ENCODE measurements around the gene ADGRE2. TPM values are rescaled to one million over a fixed set of nuclear protein-coding genes. Genes with fewer than 3 reads are reported as not detected.
"Not testable (repeated sequence)": the region's sequence is repeated elsewhere in the genome, so short reads cannot be mapped to it uniquely, and the experiment has no call there.

Gene ADGRE2
- total RNA-seq: 2.7 and 3.6 TPM in 2 replicates

GRCh38 chr19:14778110-14778845 lies at the start of gene ADGRE2:
Gene ADGRE2 (minus strand): TSS chr19:14778560. CDS start chr19:14776756, 1,804 bp downstream.
- H3K27ac Mint-ChIP-seq; H3K36me3 Mint-ChIP-seq (ENCODE audit: low read depth); H3K9me3 Mint-ChIP-seq; DNase-seq (ENCODE audit: low spot score); H3K4me3 Mint-ChIP-seq (ENCODE audit: low read depth); intact Hi-C loops (cut with micrococcal nuclease): not testable (repeated sequence)
- H3K4me1 Mint-ChIP-seq (ENCODE audit: low read depth): peaks cover 12% of the 10 kb centered on the region
- H3K27me3 Mint-ChIP-seq (ENCODE audit: low read depth): peaks cover 17% of the 10 kb centered on the region

DNA sequence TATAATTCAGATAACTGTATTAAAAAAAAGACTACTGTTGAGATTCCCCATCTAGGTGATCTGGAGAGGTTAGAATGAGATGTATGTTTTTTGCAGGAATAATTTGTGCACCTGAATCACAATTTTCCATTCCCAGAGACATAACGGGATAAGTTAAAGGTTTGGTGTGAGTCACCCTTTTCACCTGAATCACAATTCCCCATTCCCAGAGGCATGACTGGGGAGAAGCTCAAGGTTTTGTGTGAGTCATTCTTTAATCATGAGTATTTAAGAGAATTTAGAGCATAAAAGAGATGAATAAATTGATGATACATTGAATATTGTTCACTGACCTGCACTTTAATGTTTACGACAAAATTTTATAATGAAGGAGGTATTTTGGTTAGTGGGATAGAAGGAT lies 47.6 kb upstream of the ADGRE2 start:
- no peak overlapping the region for H3K4me3 Mint-ChIP-seq (ENCODE audit: low read depth)
- no peak for DNase-seq (ENCODE audit: low spot score)
- H3K4me1 Mint-ChIP-seq (ENCODE audit: low read depth): no peaks in the 10 kb centered on the region
- no peaks in the 10 kb centered on the region for H3K27me3 Mint-ChIP-seq (ENCODE audit: low read depth)
- no peak overlapping the region for H3K27ac Mint-ChIP-seq
- intact Hi-C loops (cut with micrococcal nuclease): no loop called here
- H3K9me3 Mint-ChIP-seq: no peaks in the 10 kb centered on the region
- no peaks in the 10 kb centered on the region for H3K36me3 Mint-ChIP-seq (ENCODE audit: low read depth)

- intact Hi-C loops (cut with micrococcal nuclease): no loop called here
- Mint-ChIP-seq H3K9me3 (no peaks in the 10 kb centered on the region), H3K4me3 (ENCODE audit: low read depth) (no peak overlapping the region), H3K4me1 (ENCODE audit: low read depth) (no peaks in the 10 kb centered on the region), H3K27ac (no peak overlapping the region), H3K36me3 (ENCODE audit: low read depth) (no peaks in the 10 kb centered on the region), H3K27me3 (ENCODE audit: low read depth) (no peaks in the 10 kb centered on the region)
- no peak for DNase-seq (ENCODE audit: low spot score)
Measured at GRCh38 chr19:14821937-14822336, 43.6 kb upstream of the ADGRE2 start.

DNA sequence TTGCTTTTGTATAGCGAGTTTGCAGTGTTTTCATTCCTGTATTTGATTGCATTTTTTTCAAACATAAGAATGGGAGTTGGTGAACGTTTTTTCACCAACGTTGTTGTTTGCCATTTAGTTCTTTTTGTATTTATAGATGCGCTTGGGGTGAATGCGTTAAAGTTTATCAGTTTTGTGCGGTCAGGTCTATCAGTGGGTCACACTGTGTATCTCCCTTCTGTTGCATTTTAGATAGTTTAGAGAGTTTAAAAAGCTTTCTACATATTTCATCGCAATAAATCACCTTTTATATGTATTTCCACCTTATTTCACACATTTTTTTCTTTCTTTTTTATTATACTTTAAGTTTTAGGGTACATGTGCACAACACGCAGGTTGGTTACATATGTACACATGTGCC lies 40.2 kb upstream of the ADGRE2 start:
- intact Hi-C loops (cut with micrococcal nuclease): no loop called here
- Mint-ChIP-seq H3K4me1 (ENCODE audit: low read depth) (no peaks in the 10 kb centered on the region), H3K27me3 (ENCODE audit: low read depth) (no peaks in the 10 kb centered on the region), H3K36me3 (ENCODE audit: low read depth) (no peaks in the 10 kb centered on the region), H3K27ac (no peak overlapping the region), H3K4me3 (ENCODE audit: low read depth) (no peak overlapping the region), H3K9me3 (no peaks in the 10 kb centered on the region)
- no peak for DNase-seq (ENCODE audit: low spot score)

- intact Hi-C loops (cut with micrococcal nuclease): no loop called here
- Mint-ChIP-seq H3K27me3 (ENCODE audit: low read depth) (no peaks in the 10 kb centered on the region), H3K36me3 (ENCODE audit: low read depth) (no peaks in the 10 kb centered on the region), H3K4me1 (ENCODE audit: low read depth) (no peaks in the 10 kb centered on the region), H3K27ac (no peak overlapping the region), H3K9me3 (no peaks in the 10 kb centered on the region), H3K4me3 (ENCODE audit: low read depth) (no peak overlapping the region)
- no peak for DNase-seq (ENCODE audit: low spot score)
Measured at GRCh38 chr19:14817052-14817451, 38.7 kb upstream of the ADGRE2 start.

DNA sequence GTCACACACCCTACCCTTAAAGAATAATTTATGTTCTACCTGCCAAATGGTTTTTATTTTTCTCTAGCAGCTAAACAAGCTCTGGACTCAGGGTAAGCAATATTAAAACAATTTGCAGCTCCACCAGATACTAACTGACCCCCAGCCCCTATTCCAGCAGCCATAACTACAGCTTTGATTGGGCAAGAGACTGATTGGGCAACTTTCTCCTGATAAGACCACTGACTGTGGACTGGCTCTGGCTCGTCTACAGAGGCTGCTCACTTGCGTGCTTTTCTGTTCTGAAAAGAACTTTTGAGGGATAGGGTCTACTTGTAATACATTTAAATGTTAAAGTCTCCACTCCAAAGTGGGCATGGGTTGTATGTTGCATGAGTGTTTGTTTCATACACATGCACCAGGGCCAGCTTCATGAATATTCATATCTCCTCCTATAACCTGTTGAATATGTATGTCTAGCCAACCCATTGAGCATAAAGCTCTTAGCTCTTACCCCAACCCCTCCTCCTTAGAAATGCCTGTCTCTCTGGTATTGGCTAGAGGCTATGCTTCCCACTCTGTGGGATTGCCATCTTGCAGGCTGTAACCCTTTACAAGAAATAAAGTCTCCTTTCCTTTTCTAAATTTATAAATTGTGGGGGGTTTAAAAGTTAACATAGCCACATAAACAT lies 36.8 kb upstream of the ADGRE2 start:
- H3K36me3 Mint-ChIP-seq (ENCODE audit: low read depth): no peaks in the 10 kb centered on the region
- H3K4me1 Mint-ChIP-seq (ENCODE audit: low read depth): no peaks in the 10 kb centered on the region
- intact Hi-C loops (cut with micrococcal nuclease): no loop called here
- H3K4me3 Mint-ChIP-seq (ENCODE audit: low read depth): no peak overlapping the region
- H3K27ac Mint-ChIP-seq: no peak overlapping the region
- H3K27me3 Mint-ChIP-seq (ENCODE audit: low read depth): no peaks in the 10 kb centered on the region
- no peak for DNase-seq (ENCODE audit: low spot score)
- H3K9me3 Mint-ChIP-seq: no peaks in the 10 kb centered on the region

GRCh38 chr19:14809272-14810057 lies 31.1 kb upstream of the ADGRE2 start:
- H3K9me3 Mint-ChIP-seq: no peaks in the 10 kb centered on the region
- no peak overlapping the region for H3K4me3 Mint-ChIP-seq (ENCODE audit: low read depth)
- no peaks in the 10 kb centered on the region for H3K4me1 Mint-ChIP-seq (ENCODE audit: low read depth)
- intact Hi-C loops (cut with micrococcal nuclease): no loop called here
- H3K36me3 Mint-ChIP-seq (ENCODE audit: low read depth): no peaks in the 10 kb centered on the region
- H3K27ac Mint-ChIP-seq: no peak overlapping the region
- no peak for DNase-seq (ENCODE audit: low spot score)
- no peaks in the 10 kb centered on the region for H3K27me3 Mint-ChIP-seq (ENCODE audit: low read depth)

- H3K4me3 Mint-ChIP-seq (ENCODE audit: low read depth): no peak overlapping the region
- H3K9me3 Mint-ChIP-seq: no peaks in the 10 kb centered on the region
- H3K36me3 Mint-ChIP-seq (ENCODE audit: low read depth): no peaks in the 10 kb centered on the region
- intact Hi-C loops (cut with micrococcal nuclease): no loop called here
- no peaks in the 10 kb centered on the region for H3K4me1 Mint-ChIP-seq (ENCODE audit: low read depth)
- no peak for DNase-seq (ENCODE audit: low spot score)
- H3K27me3 Mint-ChIP-seq (ENCODE audit: low read depth): no peaks in the 10 kb centered on the region
- no peak overlapping the region for H3K27ac Mint-ChIP-seq
Measured at GRCh38 chr19:14804765-14805164, 26.4 kb upstream of the ADGRE2 start.

DNA sequence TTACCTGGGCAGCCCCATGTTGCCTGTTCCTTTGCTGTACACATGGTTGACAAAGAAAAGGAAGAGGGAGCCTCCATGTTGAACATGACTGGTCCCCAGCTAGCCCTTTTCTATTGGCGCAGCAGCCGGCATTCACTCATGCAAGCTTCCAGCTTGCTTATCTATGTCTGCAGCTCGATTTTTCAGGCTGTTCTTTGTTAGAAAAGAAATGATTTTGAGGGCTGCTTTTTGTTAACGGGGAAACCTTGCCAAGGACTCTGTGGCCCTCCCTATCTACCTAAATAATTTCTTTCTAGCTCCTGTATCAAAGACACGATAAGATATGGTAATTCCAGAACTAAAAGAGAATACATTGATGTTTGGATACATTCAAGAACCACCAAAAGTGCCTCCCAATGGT lies 20.4 kb upstream of the ADGRE2 start:
- H3K27me3 Mint-ChIP-seq (ENCODE audit: low read depth): no peaks in the 10 kb centered on the region
- no peaks in the 10 kb centered on the region for H3K9me3 Mint-ChIP-seq
- no peak overlapping the region for H3K27ac Mint-ChIP-seq
- intact Hi-C loops (cut with micrococcal nuclease): no loop called here
- H3K4me1 Mint-ChIP-seq (ENCODE audit: low read depth): peaks cover 3% of the 10 kb centered on the region
- no peak for DNase-seq (ENCODE audit: low spot score)
- H3K4me3 Mint-ChIP-seq (ENCODE audit: low read depth): no peak overlapping the region
- no peaks in the 10 kb centered on the region for H3K36me3 Mint-ChIP-seq (ENCODE audit: low read depth)

DNA sequence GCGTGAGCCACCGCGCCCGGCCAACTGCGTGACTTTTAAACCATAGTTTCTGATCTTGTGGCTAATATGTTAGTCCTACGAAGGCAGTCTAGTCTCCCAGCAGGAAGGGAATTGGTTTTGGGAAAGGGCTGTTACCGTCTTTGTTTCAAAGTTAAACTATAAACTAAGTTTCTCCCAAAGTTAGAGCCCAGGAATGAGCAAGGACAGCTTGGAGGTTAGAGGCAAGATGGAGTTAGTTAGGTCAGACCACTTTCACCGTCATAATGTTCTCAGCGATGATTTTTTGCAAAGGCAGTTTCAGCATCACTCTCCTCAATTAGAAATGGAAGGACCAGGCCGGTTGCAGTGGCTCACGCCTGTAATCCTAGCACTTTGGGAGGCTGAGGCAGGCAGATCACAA lies 17.7 kb upstream of the ADGRE2 start:
- no peak for DNase-seq (ENCODE audit: low spot score)

GRCh38 chr19:14795078-14795721 lies 16.8 kb upstream of the ADGRE2 start:
- Mint-ChIP-seq H3K4me1 (ENCODE audit: low read depth) (peaks cover 3% of the 10 kb centered on the region), H3K4me3 (ENCODE audit: low read depth) (no peak overlapping the region), H3K36me3 (ENCODE audit: low read depth) (no peaks in the 10 kb centered on the region), H3K27me3 (ENCODE audit: low read depth) (peaks cover 6% of the 10 kb centered on the region), H3K9me3 (no peaks in the 10 kb centered on the region), H3K27ac (no peak overlapping the region)
- no peak for DNase-seq (ENCODE audit: low spot score)
- intact Hi-C loops (cut with micrococcal nuclease): no loop called here

More for the DNA sequence above, 17.7 kb upstream of the ADGRE2 start:
- Mint-ChIP-seq H3K9me3 (no peaks in the 10 kb centered on the region), H3K27ac (no peak overlapping the region), H3K4me3 (ENCODE audit: low read depth) (no peak overlapping the region), H3K27me3 (ENCODE audit: low read depth) (peaks cover 5% of the 10 kb centered on the region), H3K4me1 (ENCODE audit: low read depth) (peaks cover 3% of the 10 kb centered on the region), H3K36me3 (ENCODE audit: low read depth) (no peaks in the 10 kb centered on the region)
- intact Hi-C loops (cut with micrococcal nuclease): no loop called here

DNA sequence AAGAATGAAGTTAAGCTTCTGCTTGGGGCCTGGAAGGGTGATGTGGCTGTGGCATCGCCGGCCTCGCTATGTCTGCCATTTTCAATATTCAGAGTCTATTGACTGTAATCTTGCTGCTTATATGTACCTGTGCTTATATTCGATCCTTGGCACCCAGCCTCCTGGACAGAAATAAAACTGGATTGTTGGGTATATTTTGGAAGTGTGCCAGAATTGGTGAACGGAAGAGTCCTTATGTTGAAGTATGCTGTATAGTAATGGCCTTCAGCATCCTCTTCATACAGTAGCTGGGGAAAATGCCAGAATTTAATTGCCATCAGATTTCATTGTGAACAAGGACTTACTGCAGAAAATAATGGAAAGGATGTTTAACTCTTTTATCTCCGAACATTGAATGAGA lies 13.9 kb upstream of the ADGRE2 start:
- H3K27ac Mint-ChIP-seq; DNase-seq (ENCODE audit: low spot score); H3K4me1 Mint-ChIP-seq (ENCODE audit: low read depth); intact Hi-C loops (cut with micrococcal nuclease); H3K9me3 Mint-ChIP-seq; H3K27me3 Mint-ChIP-seq (ENCODE audit: low read depth); H3K36me3 Mint-ChIP-seq (ENCODE audit: low read depth); H3K4me3 Mint-ChIP-seq (ENCODE audit: low read depth): not testable (repeated sequence)
